Measurements from ENCODE around the gene ZNF836. TPM values are rescaled to one million over a fixed set of nuclear protein-coding genes. Genes with fewer than 3 reads are reported as not detected.
A peak's percentile ranks its signal among the peaks of the same experiment; 100 is the strongest.

ZNF836 gene
- total RNA-seq, 1 experiment from 2014 or later: 8.0 TPM

DNA sequence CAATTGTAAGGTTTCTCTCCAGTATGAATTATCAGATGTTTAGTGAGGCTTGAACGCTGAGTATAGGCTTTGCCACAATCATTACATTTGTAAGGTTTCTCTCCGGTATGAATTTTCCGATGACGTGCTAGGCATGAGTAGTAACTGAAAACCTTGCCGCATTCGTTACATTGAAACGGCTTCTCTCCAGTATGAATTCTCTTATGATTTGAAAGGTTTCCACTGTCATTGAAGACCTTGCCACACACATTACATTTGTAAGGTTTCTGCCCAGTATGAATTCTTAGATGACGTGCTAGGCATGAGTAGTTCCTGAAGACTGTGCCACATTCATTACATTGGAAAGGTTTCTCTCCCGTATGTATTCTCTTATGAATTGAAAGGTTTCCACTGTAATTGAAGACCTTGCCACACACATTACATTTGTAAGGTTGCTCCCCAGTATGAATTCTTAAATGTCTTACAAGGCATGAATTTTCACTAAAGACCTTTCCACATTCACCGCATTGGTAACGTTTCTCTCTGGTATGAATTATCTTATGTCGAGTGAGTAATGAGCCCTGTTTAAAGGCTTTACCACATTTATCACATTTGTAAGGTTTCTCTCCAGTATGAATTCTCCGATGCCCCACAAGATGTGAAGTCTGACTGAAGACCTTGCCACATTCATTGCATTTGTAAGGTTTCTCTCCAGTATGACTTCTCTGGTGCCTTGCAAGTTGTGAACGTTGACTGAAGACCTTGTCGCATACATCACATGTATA, 15.6 kb downstream of the ZNF836 start:
- Histone ChIP-seq H2AFZ (ENCODE audit: low read length) (no peak overlapping the region), H3F3A (ENCODE audit: low read length, unreplicated experiment) (no peaks in the 10 kb centered on the region), H3K79me2 (ENCODE audit: low read length) (no peaks in the 10 kb centered on the region), H3K9me2 (replicated peaks; ENCODE audit: low read length) (no peaks in the 10 kb centered on the region), H3K9ac (ENCODE audit: low read length) (no peak overlapping the region), H4K20me1 (ENCODE audit: low read length) (no peaks in the 10 kb centered on the region), H3K27ac (ENCODE audit: low read length) (no peak overlapping the region), H3K4me1 (ENCODE audit: insufficient read depth, low read length) (no peaks in the 10 kb centered on the region), H3K4me3 (ENCODE audit: low read length) (no peak overlapping the region), H3K9me3 (ENCODE audit: low read length) (peaks cover 77% of the 10 kb centered on the region), H3K36me3 (ENCODE audit: low read depth, low read length) (peaks cover 61% of the 10 kb centered on the region), H3K27me3 (ENCODE audit: low read length) (no peaks in the 10 kb centered on the region), H3K4me2 (ENCODE audit: low read length) (no peak overlapping the region)
- TF ChIP-seq EZH2phosphoT487 (IDR thresholded peaks at IDR 0.05; ENCODE audit: borderline replicate concordance, low read length): no peak
- TF ChIP-seq EZH2 (IDR thresholded peaks at IDR 0.05; ENCODE audit: low read length, unreplicated experiment): no peak
- TF ChIP-seq, protein P1, sequence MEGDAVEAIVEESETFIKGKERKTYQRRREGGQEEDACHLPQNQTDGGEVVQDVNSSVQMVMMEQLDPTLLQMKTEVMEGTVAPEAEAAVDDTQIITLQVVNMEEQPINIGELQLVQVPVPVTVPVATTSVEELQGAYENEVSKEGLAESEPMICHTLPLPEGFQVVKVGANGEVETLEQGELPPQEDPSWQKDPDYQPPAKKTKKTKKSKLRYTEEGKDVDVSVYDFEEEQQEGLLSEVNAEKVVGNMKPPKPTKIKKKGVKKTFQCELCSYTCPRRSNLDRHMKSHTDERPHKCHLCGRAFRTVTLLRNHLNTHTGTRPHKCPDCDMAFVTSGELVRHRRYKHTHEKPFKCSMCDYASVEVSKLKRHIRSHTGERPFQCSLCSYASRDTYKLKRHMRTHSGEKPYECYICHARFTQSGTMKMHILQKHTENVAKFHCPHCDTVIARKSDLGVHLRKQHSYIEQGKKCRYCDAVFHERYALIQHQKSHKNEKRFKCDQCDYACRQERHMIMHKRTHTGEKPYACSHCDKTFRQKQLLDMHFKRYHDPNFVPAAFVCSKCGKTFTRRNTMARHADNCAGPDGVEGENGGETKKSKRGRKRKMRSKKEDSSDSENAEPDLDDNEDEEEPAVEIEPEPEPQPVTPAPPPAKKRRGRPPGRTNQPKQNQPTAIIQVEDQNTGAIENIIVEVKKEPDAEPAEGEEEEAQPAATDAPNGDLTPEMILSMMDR (conservative IDR thresholded peaks at IDR 0.05; ENCODE audit: low read depth, low read length): no peak
- DNase-seq (no peak), ATAC-seq (no peak)
- no TSS peak for BruUV-seq (replicated peaks)
- CTCF ChIA-PET: no interaction called here
- POLR2A ChIA-PET (ENCODE audit: unreplicated experiment): no interaction called here
- intact Hi-C loops (cut with micrococcal nuclease): no loop called here

DNA sequence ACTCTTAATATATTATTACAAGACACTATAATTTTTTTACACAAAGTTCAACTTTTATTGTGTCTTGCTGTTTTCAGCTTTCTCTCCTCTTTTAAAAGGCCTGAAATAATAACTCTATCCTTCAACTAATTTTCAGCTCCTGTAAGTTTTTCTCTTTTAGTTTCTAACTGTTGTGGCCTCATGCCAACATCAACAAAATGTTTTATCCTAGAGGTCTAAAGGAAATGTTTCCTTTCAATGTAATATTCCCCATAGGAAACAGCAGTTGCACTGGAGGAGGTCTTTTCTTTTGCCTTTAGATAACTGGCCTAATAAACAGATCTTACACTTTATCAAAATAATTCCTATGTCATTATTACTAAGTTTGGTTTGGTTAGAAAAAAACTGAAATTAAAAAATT, 23.2 kb downstream of the ZNF836 start:
- Histone ChIP-seq H4K20me1 (ENCODE audit: low read length) (no peaks in the 10 kb centered on the region), H3K27me3 (ENCODE audit: low read length) (no peaks in the 10 kb centered on the region), H3K27ac (ENCODE audit: low read length) (no peak overlapping the region), H3K4me2 (ENCODE audit: low read length) (no peak overlapping the region), H3K9me2 (replicated peaks; ENCODE audit: low read length) (no peaks in the 10 kb centered on the region), H3K36me3 (ENCODE audit: low read depth, low read length) (peaks cover 10% of the 10 kb centered on the region; the same call in 1 of the 2 replicates), H2AFZ (ENCODE audit: low read length) (no peak overlapping the region), H3K9ac (ENCODE audit: low read length) (no peak overlapping the region), H3K4me3 (ENCODE audit: low read length) (no peak overlapping the region), H3F3A (ENCODE audit: low read length, unreplicated experiment) (no peaks in the 10 kb centered on the region), H3K79me2 (ENCODE audit: low read length) (no peaks in the 10 kb centered on the region), H3K4me1 (ENCODE audit: insufficient read depth, low read length) (no peaks in the 10 kb centered on the region), H3K9me3 (ENCODE audit: low read length) (peaks cover 62% of the 10 kb centered on the region)
- intact Hi-C loops (cut with micrococcal nuclease): no loop called here
- POLR2A ChIA-PET (ENCODE audit: unreplicated experiment): no interaction called here
- CTCF ChIA-PET: no interaction called here
- ATAC-seq (no peak), DNase-seq (no peak)
- no TSS peak for BruUV-seq (replicated peaks)
- TF ChIP-seq, protein P1 (conservative IDR thresholded peaks at IDR 0.05; ENCODE audit: low read depth, low read length): no peak
- no peak for TF ChIP-seq EZH2 (IDR thresholded peaks at IDR 0.05; ENCODE audit: low read length, unreplicated experiment)
- no peak for TF ChIP-seq EZH2phosphoT487 (IDR thresholded peaks at IDR 0.05; ENCODE audit: borderline replicate concordance, low read length)

DNA sequence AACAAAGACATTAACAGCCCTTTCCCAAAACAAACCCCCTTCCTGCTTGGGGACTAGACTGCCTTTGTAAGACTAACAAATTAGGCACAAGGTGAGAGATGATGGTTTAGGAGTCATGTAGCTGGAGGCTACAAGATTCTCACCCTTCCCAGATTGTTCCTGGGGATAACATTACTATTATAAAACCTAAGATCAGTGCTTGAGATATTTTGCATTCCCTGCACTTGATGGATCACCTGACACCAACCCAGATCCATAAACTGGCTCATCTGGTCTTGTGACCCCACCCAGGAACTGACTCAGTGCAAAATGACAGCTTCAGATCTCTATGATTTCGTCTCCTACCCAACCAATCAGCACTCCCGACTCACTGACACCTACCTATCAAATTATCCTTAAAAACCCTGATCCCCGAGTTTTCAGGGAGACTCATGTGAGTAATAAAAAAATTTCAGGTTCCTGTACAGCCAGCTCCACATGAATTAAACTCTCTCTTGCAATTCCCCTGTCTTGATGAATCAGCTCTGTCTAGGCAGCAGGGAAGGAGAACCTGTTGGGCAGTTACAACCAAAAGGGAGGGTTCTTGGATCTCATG, 29.3 kb downstream of the ZNF836 start:
- DNase-seq: peak; percentile 61
- CTCF ChIA-PET: no interaction called here
- no TSS peak for BruUV-seq (replicated peaks)
- POLR2A ChIA-PET (ENCODE audit: unreplicated experiment): interaction anchor here (0.6 kb wide), 1 partner anchor 11 kb away, joined by 3 read pairs; no protein-coding TSS in a partner anchor
- H3K9me2 ChIP-seq (replicated peaks; ENCODE audit: low read length): no peaks in the 10 kb centered on the region
- H3K27ac ChIP-seq (ENCODE audit: low read length): peak overlapping the region; percentile 15
- H3K36me3 ChIP-seq (ENCODE audit: low read depth, low read length): peaks cover 9% of the 10 kb centered on the region; the same call in 1 of the 2 replicates
- no peaks in the 10 kb centered on the region for H3F3A ChIP-seq (ENCODE audit: low read length, unreplicated experiment)
- H4K20me1 ChIP-seq (ENCODE audit: low read length): no peaks in the 10 kb centered on the region
- peaks cover 37% of the 10 kb centered on the region for H3K9me3 ChIP-seq (ENCODE audit: low read length)
- H3K27me3 ChIP-seq (ENCODE audit: low read length): no peaks in the 10 kb centered on the region
- H3K4me2 ChIP-seq (ENCODE audit: low read length): no peak overlapping the region
- intact Hi-C loops (cut with micrococcal nuclease): no loop called here
- H3K4me3 ChIP-seq (ENCODE audit: low read length): no peak overlapping the region
- H3K4me1 ChIP-seq (ENCODE audit: insufficient read depth, low read length): peaks cover 7% of the 10 kb centered on the region; the same call in 1 of the 2 replicates
- TF ChIP-seq, protein P1 (conservative IDR thresholded peaks at IDR 0.05; ENCODE audit: low read depth, low read length): no peak
- TF ChIP-seq EZH2phosphoT487 (IDR thresholded peaks at IDR 0.05; ENCODE audit: borderline replicate concordance, low read length): no peak
- no peak for TF ChIP-seq EZH2 (IDR thresholded peaks at IDR 0.05; ENCODE audit: low read length, unreplicated experiment)
- ATAC-seq: no peak
- peaks cover 18% of the 10 kb centered on the region for H3K79me2 ChIP-seq (ENCODE audit: low read length)
- no peak overlapping the region for H2AFZ ChIP-seq (ENCODE audit: low read length)
- H3K9ac ChIP-seq (ENCODE audit: low read length): no peak overlapping the region
